DND-41 (cell line): ENCODE measurements around the gene TUBB.

Experiments used
- EZH2 ChIP-seq: IDR thresholded peaks from 3 replicates; pipeline ENCODE4 v1.6.1; 2012; ENCODE audit warnings: borderline replicate concordance, low read depth, mild to moderate bottlenecking, moderate library complexity, low read length, inconsistent platforms; ENCODE audit not compliant: severe bottlenecking
- TF ChIP-seq, protein P1 (sequence below): IDR thresholded peaks from 2 replicates; pipeline ENCODE4 v1.5.1; 2012; ENCODE audit warnings: borderline replicate concordance, low read length, moderate library complexity, mild to moderate bottlenecking; ENCODE audit not compliant: poor library complexity, severe bottlenecking; ENCODE audit errors: extremely low read depth

DNA sequence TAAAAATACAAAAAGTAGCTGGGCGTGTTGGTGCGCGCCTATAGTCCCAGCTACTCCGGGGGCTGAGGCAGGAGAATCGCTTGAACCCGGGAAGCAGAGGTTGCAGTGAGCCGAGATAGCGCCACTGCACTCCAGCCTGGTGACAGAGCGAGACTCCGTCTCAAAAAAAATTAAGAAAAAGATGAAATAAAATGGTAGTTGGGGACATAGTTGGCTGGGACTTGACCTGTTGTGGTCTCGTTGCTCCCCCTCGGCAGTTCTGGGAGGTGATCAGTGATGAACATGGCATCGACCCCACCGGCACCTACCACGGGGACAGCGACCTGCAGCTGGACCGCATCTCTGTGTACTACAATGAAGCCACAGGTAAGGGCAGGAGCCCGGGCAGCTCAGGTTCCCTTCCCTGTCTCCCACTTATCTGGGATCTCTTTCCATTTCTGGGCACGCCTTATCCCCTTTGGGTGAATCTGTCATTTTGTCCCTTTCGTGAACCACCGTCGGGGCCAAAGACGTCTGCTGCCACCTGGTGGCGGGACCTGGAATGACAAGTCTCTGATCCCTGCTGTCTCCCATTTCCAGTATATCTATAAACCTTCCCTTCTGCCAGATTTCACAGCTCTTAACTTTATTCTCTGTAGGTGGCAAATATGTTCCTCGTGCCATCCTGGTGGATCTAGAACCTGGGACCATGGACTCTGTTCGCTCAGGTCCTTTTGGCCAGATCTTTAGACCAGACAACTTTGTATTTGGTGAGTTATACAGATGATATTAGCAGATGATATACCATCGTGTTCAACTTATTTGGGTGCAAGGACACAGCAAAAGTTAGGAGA, 2.3 kb downstream of the TUBB start:
- TF ChIP-seq, protein P1, sequence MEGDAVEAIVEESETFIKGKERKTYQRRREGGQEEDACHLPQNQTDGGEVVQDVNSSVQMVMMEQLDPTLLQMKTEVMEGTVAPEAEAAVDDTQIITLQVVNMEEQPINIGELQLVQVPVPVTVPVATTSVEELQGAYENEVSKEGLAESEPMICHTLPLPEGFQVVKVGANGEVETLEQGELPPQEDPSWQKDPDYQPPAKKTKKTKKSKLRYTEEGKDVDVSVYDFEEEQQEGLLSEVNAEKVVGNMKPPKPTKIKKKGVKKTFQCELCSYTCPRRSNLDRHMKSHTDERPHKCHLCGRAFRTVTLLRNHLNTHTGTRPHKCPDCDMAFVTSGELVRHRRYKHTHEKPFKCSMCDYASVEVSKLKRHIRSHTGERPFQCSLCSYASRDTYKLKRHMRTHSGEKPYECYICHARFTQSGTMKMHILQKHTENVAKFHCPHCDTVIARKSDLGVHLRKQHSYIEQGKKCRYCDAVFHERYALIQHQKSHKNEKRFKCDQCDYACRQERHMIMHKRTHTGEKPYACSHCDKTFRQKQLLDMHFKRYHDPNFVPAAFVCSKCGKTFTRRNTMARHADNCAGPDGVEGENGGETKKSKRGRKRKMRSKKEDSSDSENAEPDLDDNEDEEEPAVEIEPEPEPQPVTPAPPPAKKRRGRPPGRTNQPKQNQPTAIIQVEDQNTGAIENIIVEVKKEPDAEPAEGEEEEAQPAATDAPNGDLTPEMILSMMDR: peak; percentile 93
- TF ChIP-seq EZH2: no peak
